Measurements from ENCODE around the gene AGER. TPM values are rescaled to one million over a fixed set of nuclear protein-coding genes. Genes with fewer than 3 reads are reported as not detected.

AGER gene
- total and polyA plus RNA-seq, 9 of the 15 experiments (the other 6 are each of a cell fraction or from before 2014, with no cell fraction given), result 1.2 to 11.5 (median 4.1) TPM

- TF ChIP-seq HBP1 (CRISPR knock-in tag; IDR thresholded peaks at IDR 0.05) (no peak), SRF (CRISPR knock-in tag; IDR thresholded peaks at IDR 0.05) (0 out of 4 replicates have a peak, but pooled peaks of 1 of the 2 experiments have one; percentile 14), PRDM10 (IDR thresholded peaks at IDR 0.05; ENCODE audit: partially characterized antibody) (peak; percentile 79), SMARCE1 (IDR thresholded peaks at IDR 0.05) (peak; percentile 94), CCAR2 (IDR thresholded peaks at IDR 0.05; ENCODE audit: low read depth, low read length) (no peak), PYGO2 (tag; IDR thresholded peaks at IDR 0.05) (peak; percentile 69; the same call in 1 of the 2 replicates), FOXJ3 (CRISPR knock-in tag; IDR thresholded peaks at IDR 0.05) (no peak), POLR2B (IDR thresholded peaks at IDR 0.05; ENCODE audit: low read depth, partially characterized antibody) (peak; percentile 69), TAL1 (IDR thresholded peaks at IDR 0.05) (peak; percentile 96), ARID2 (IDR thresholded peaks at IDR 0.05) (no peak), GATAD2A (IDR thresholded peaks at IDR 0.05) (peak; percentile 88), TRIM24 (IDR thresholded peaks at IDR 0.05) (peak; percentile 81 to 88), HSF4 (CRISPR knock-in tag; IDR thresholded peaks at IDR 0.05; ENCODE audit: borderline replicate concordance) (peak; percentile 40; the same call in 1 of the 2 replicates), TEAD1 (CRISPR knock-in tag; IDR thresholded peaks at IDR 0.05) (peak in 1 of 2 experiments; percentile 52; a peak in 1 of 4 replicates), ZBTB11 (CRISPR knock-in tag; IDR thresholded peaks at IDR 0.05) (peak in 1 of 3 experiments; percentile 82; a peak in 2 of 6 replicates), VEZF1 (CRISPR knock-in tag; IDR thresholded peaks at IDR 0.05) (peak; percentile 92), MAFG (tag; conservative IDR thresholded peaks at IDR 0.05) (peak; percentile 62), FOXM1 (IDR thresholded peaks at IDR 0.05; ENCODE audit: low read depth) (peak; percentile 90), FOXM1 (CRISPR knock-in tag; IDR thresholded peaks at IDR 0.05; ENCODE audit: low read depth) (no peak)
Observed at GRCh38 chr6:32167761-32168262, 16.2 kb downstream of the AGER start (continued).
